GM23248 (cell line): ENCODE results near the gene MPND. TPM values are rescaled to one million over a fixed set of nuclear protein-coding genes. Genes with fewer than 3 reads are reported as not detected.

Source experiments
- DNase-seq: peaks from one replicate; pipeline ENCODE4 v3.0.0-alpha.2; 2015
- H2AFZ ChIP-seq: fragments of 200-600 bp; sonication (generic); 2 replicates; pipeline ENCODE4 v1.6.1; 2016; ENCODE audit warnings: antibody characterized with exemption
- H3F3A ChIP-seq: fragments of 200-600 bp; sonication (generic); 2 replicates; pipeline ENCODE4 v1.6.1; 2016; ENCODE audit warnings: mild to moderate bottlenecking, antibody characterized with exemption, mixed run types; ENCODE audit not compliant: insufficient read depth
- H3K27ac ChIP-seq: fragments of 200-600 bp; sonication (generic); 2 replicates; pipeline ENCODE4 v1.5.1; 2016; ENCODE audit warnings: mild to moderate bottlenecking
- H3K27me3 ChIP-seq: fragments of 200-600 bp; sonication (generic); replicated peaks from 2 replicates; pipeline ENCODE4 v1.6.1; 2016; ENCODE audit warnings: mild to moderate bottlenecking; ENCODE audit not compliant: insufficient read depth
- H3K36me3 ChIP-seq: fragments of 200-600 bp; sonication (generic); 2 replicates; pipeline ENCODE4 v1.6.1; 2016; ENCODE audit warnings: low read depth, mild to moderate bottlenecking
- H3K4me1 ChIP-seq: fragments of 200-600 bp; sonication (generic); 2 replicates; pipeline ENCODE4 v1.6.1; 2016; ENCODE audit warnings: mild to moderate bottlenecking; ENCODE audit not compliant: insufficient read depth
- H3K4me2 ChIP-seq: fragments of 200-600 bp; sonication (generic); one replicate; pipeline ENCODE4 v1.6.1; 2016; ENCODE audit warnings: mild to moderate bottlenecking; ENCODE audit not compliant: unreplicated experiment
- H3K4me3 ChIP-seq: fragments of 200-600 bp; sonication (generic); 2 replicates; pipeline ENCODE4 v1.5.1; 2016; ENCODE audit warnings: mild to moderate bottlenecking
- H3K79me2 ChIP-seq: fragments of 200-600 bp; sonication (generic); 2 replicates; pipeline ENCODE4 v1.6.1; 2016; ENCODE audit warnings: mild to moderate bottlenecking; ENCODE audit not compliant: insufficient read depth
- H3K9ac ChIP-seq: fragments of 200-600 bp; sonication (generic); 2 replicates; pipeline ENCODE4 v1.6.1; 2016; ENCODE audit warnings: mild to moderate bottlenecking
- H3K9me2 ChIP-seq: fragments of 200-600 bp; sonication (generic); 2 replicates; pipeline ENCODE4 v1.6.1; 2016; ENCODE audit warnings: mixed run types, mild to moderate bottlenecking, moderate library complexity; ENCODE audit not compliant: insufficient read depth
- H3K9me3 ChIP-seq: fragments of 200-600 bp; sonication (generic); one replicate; pipeline ENCODE4 v1.6.1; 2017; ENCODE audit warnings: low read depth
- H4K20me1 ChIP-seq: fragments of 200-600 bp; sonication (generic); 2 replicates; pipeline ENCODE4 v1.6.0; 2016; ENCODE audit not compliant: insufficient read depth
- EZH2 ChIP-seq: fragments of 200-600 bp; sonication (generic); IDR thresholded peaks from 2 replicates; pipeline ENCODE4 v1.6.1; 2018; ENCODE audit warnings: antibody characterized with exemption, mild to moderate bottlenecking; ENCODE audit not compliant: insufficient read depth, poor library complexity, severe bottlenecking
- EZH2phosphoT487 ChIP-seq: fragments of 200-600 bp; sonication (generic); IDR thresholded peaks from 2 replicates; pipeline ENCODE4 v1.6.1; 2018; ENCODE audit warnings: antibody characterized with exemption, moderate library complexity, mild to moderate bottlenecking, low read depth; ENCODE audit not compliant: insufficient read depth
- WGBS, 2 experiments: methylation state at CpG; one replicate each; pipeline ENCODE4 v1.1.6; 2015 to 2017; ENCODE audit warnings: low lambda C conversion rate in 2 of 2, low coverage in 1 of 2; ENCODE audit errors: missing lambda C conversion rate in 2 of 2; 5-methylcytosine and 5-hydroxymethylcytosine counted together
- in situ Hi-C: fragments of 300-500 bp; cut with MboI; formaldehyde crosslinking; loops from 2 replicates; pipeline ENCODE4 v1.15.0; 2020
- polyA plus RNA-seq: library from polyadenylated mRNA; unstranded; fragments of >200 nt; fragmentation: Nextera tagmentation; extraction: Ambion mirVana; gene quantifications from 2 replicates; pipeline ENCODE4 v1.2.1, GENCODE V29; 2016
- total RNA-seq: library from RNA; depleted of rRNA; stranded (reverse); fragments of >200 nt; shearing (Covaris generic); gene quantifications from 2 replicates; pipeline ENCODE4 v1.2.3, GENCODE V29; 2014

The MPND gene
- total and polyA plus RNA-seq, 2 experiments from 2014 or later, result 3.0 to 8.4 TPM

- TF ChIP-seq EZH2 (no peak), EZH2phosphoT487 (no peak)
- Histone ChIP-seq H3K27me3 (no peaks in the 10 kb centered on the region), H3K4me1 (peaks cover 62% of the 10 kb centered on the region), H3K4me2 (no peak overlapping the region), H3K79me2 (peaks cover 88% of the 10 kb centered on the region), H3K36me3 (peaks cover 10% of the 10 kb centered on the region; the same call in 1 of the 2 replicates), H3K9me2 (no peaks in the 10 kb centered on the region), H2AFZ (no peak overlapping the region), H3K9me3 (no peaks in the 10 kb centered on the region), H3K9ac (0 out of 2 replicates have a peak overlapping the region, but pooled peaks have one; percentile 49), H4K20me1 (no peaks in the 10 kb centered on the region), H3F3A (peaks cover 31% of the 10 kb centered on the region), H3K4me3 (no peak overlapping the region), H3K27ac (peak overlapping the region; percentile 46; the same call in 1 of the 2 replicates)
- in situ Hi-C loops, result no loop called here
- DNase-seq, result no peak
- 77 to 79% methylated on average over 20 of the region's 21 CpGs for WGBS, 2 experiments
These were observed 26.5 kb downstream of the MPND start for GRCh38 chr19:4369888-4370260.

- H4K20me1 ChIP-seq, result no peaks in the 10 kb centered on the region
- no peaks in the 10 kb centered on the region for H3K9me2 ChIP-seq
- H3K27me3 ChIP-seq, result no peaks in the 10 kb centered on the region
- no peak for DNase-seq
- H3K4me1 ChIP-seq, result peaks cover 69% of the 10 kb centered on the region
- no peak overlapping the region for H3K4me3 ChIP-seq
- peaks cover 37% of the 10 kb centered on the region for H3F3A ChIP-seq
- H3K36me3 ChIP-seq, result peaks cover 5% of the 10 kb centered on the region; the same call in 1 of the 2 replicates
- TF ChIP-seq EZH2phosphoT487 (no peak), EZH2 (no peak)
- peak overlapping the region; percentile 97 for H3K27ac ChIP-seq
- H3K79me2 ChIP-seq, result peaks cover 88% of the 10 kb centered on the region
- peak overlapping the region; percentile 6; the same call in 1 of the 2 replicates for H3K9ac ChIP-seq
- WGBS, 2 experiments, result 79 to 80% methylated on average over 15 of the region's 15 CpGs
- no peak overlapping the region for H2AFZ ChIP-seq
- no peaks in the 10 kb centered on the region for H3K9me3 ChIP-seq
- in situ Hi-C loops, result no loop called here
- no peak overlapping the region for H3K4me2 ChIP-seq
These were observed 27.2 kb downstream of the MPND start for GRCh38 chr19:4370418-4371041.

- Histone ChIP-seq H3K36me3 (no peaks in the 10 kb centered on the region), H2AFZ (no peak overlapping the region), H3K27ac (peak overlapping the region; percentile 97), H3K9me2 (no peaks in the 10 kb centered on the region), H3K4me1 (peaks cover 79% of the 10 kb centered on the region), H3K79me2 (peaks cover 88% of the 10 kb centered on the region), H3K27me3 (no peaks in the 10 kb centered on the region), H3F3A (peaks cover 47% of the 10 kb centered on the region), H3K4me2 (no peak overlapping the region), H3K9me3 (no peaks in the 10 kb centered on the region), H3K9ac (peak overlapping the region; percentile 6; the same call in 1 of the 2 replicates), H3K4me3 (no peak overlapping the region), H4K20me1 (no peaks in the 10 kb centered on the region)
- no peak for TF ChIP-seq EZH2phosphoT487
- TF ChIP-seq EZH2, result no peak
- in situ Hi-C loops, result no loop called here
- DNase-seq, result no peak
- 77 to 78% methylated on average over 29 to 31 of the region's 31 CpGs for WGBS, 2 experiments
These were observed 28.1 kb downstream of the MPND start for GRCh38 chr19:4371247-4372164.

- H3K27ac ChIP-seq, result peak overlapping the region; percentile 97
- H3K27me3 ChIP-seq, result no peaks in the 10 kb centered on the region
- H3K4me2 ChIP-seq, result no peak overlapping the region
- no peaks in the 10 kb centered on the region for H4K20me1 ChIP-seq
- in situ Hi-C loops, result no loop called here
- peaks cover 51% of the 10 kb centered on the region for H3F3A ChIP-seq
- H3K9ac ChIP-seq, result peak overlapping the region; percentile 86
- H3K9me3 ChIP-seq, result no peaks in the 10 kb centered on the region
- peaks cover 88% of the 10 kb centered on the region for H3K79me2 ChIP-seq
- no peaks in the 10 kb centered on the region for H3K9me2 ChIP-seq
- no peak for DNase-seq
- H3K4me3 ChIP-seq, result no peak overlapping the region
- TF ChIP-seq EZH2phosphoT487 (no peak), EZH2 (no peak)
- 87 to 90% methylated on average over 21 to 22 of the region's 22 CpGs for WGBS, 2 experiments
- H3K36me3 ChIP-seq, result no peaks in the 10 kb centered on the region
- H2AFZ ChIP-seq, result no peak overlapping the region
- H3K4me1 ChIP-seq, result peaks cover 87% of the 10 kb centered on the region
These were observed 29.0 kb downstream of the MPND start for GRCh38 chr19:4372165-4373012.
